Hematopoietic multipotent progenitor cell treated with erythropoietin and hydrocortisone succinate and interleukin-3 and kit ligand, for 17 days (in vitro differentiated cells): Measurements from ENCODE around the gene PTPRM.

Experiments
- DNase-seq: peaks from one replicate; pipeline ENCODE4 v3.0.0-alpha.2; 2015; ENCODE audit warnings: low spot score

Gene PTPRM

GRCh38 chr18:8326763-8327394 lies 759.8 kb downstream of the PTPRM start:
- no peak for DNase-seq

GRCh38 chr18:8328126-8328525 lies 761.0 kb downstream of the PTPRM start:
- no peak for DNase-seq

- no peak for DNase-seq
These were observed 762.2 kb downstream of the PTPRM start for GRCh38 chr18:8329186-8329771.

- DNase-seq: no peak
These were observed 763.5 kb downstream of the PTPRM start for GRCh38 chr18:8330575-8330974.

- DNase-seq: no peak
These were observed 765.2 kb downstream of the PTPRM start for GRCh38 chr18:8332286-8332685.

- DNase-seq: no peak
These were observed 766.8 kb downstream of the PTPRM start for GRCh38 chr18:8333961-8334360.

- DNase-seq: no peak
These were observed 770.1 kb downstream of the PTPRM start for GRCh38 chr18:8337211-8337610.

- DNase-seq: no peak
These were observed 772.1 kb downstream of the PTPRM start for GRCh38 chr18:8339210-8339609.

- no peak for DNase-seq
These were observed 772.8 kb downstream of the PTPRM start for GRCh38 chr18:8339952-8340351.

- DNase-seq: no peak
These were observed 774.5 kb downstream of the PTPRM start for GRCh38 chr18:8341481-8342230.

- no peak for DNase-seq
These were observed 781.1 kb downstream of the PTPRM start for GRCh38 chr18:8348051-8348720.

GRCh38 chr18:8349608-8350323 lies 782.6 kb downstream of the PTPRM start:
- no peak for DNase-seq

- no peak for DNase-seq
These were observed 783.5 kb downstream of the PTPRM start for GRCh38 chr18:8350628-8351027.

GRCh38 chr18:8351161-8351560 lies 784.0 kb downstream of the PTPRM start:
- DNase-seq: no peak

GRCh38 chr18:8354304-8354703 lies 787.2 kb downstream of the PTPRM start:
- DNase-seq: no peak

- DNase-seq: no peak
These were observed 788.9 kb downstream of the PTPRM start for GRCh38 chr18:8356001-8356400.

- no peak for DNase-seq
These were observed 790.2 kb downstream of the PTPRM start for GRCh38 chr18:8357320-8357719.

- no peak for DNase-seq
These were observed 791.1 kb downstream of the PTPRM start for GRCh38 chr18:8358033-8358765.

GRCh38 chr18:8359076-8359475 lies 792.0 kb downstream of the PTPRM start:
- no peak for DNase-seq

GRCh38 chr18:8359481-8359880 lies 792.4 kb downstream of the PTPRM start:
- no peak for DNase-seq

- DNase-seq: no peak
These were observed 794.9 kb downstream of the PTPRM start for GRCh38 chr18:8361941-8362471.
